HG03457 (cell line): ENCODE measurements around the gene FBXW5.

ENCODE experiments used
- ATAC-seq: cut with Tn5 transposase; IDR thresholded peaks from one replicate; pipeline ENCODE4 v1.9.1; 2021; ENCODE audit warnings: moderate number of reproducible peaks; ENCODE audit not compliant: unreplicated experiment

The FBXW5 gene

GRCh38 chr9:136978073-136978864 lies 33.7 kb upstream of the FBXW5 start:
- no peak for ATAC-seq

GRCh38 chr9:136977649-136978072 lies 33.1 kb upstream of the FBXW5 start:
- no peak for ATAC-seq

- ATAC-seq = no peak
Measured at GRCh38 chr9:136977223-136977622, 32.7 kb upstream of the FBXW5 start, which contains the start of gene PTGDS. TSS of gene PTGDS (plus strand) at chr9:136977504. CDS start at chr9:136977579, 75 bp downstream.

- ATAC-seq = no peak
Measured at GRCh38 chr9:136975644-136976043, 31.1 kb upstream of the FBXW5 start.

GRCh38 chr9:136974817-136975535 lies 30.4 kb upstream of the FBXW5 start:
- no peak for ATAC-seq

GRCh38 chr9:136973618-136974617 lies 29.4 kb upstream of the FBXW5 start:
- no peak for ATAC-seq

GRCh38 chr9:136972743-136973142 lies 28.2 kb upstream of the FBXW5 start:
- ATAC-seq = no peak

GRCh38 chr9:136972335-136972734 lies 27.8 kb upstream of the FBXW5 start:
- no peak for ATAC-seq

- ATAC-seq = no peak
Measured at GRCh38 chr9:136971746-136972145, 27.2 kb upstream of the FBXW5 start.

- no peak for ATAC-seq
Measured at GRCh38 chr9:136970361-136970760, 25.8 kb upstream of the FBXW5 start.

- no peak for ATAC-seq
Measured at GRCh38 chr9:136969774-136970173, 25.2 kb upstream of the FBXW5 start.

- no peak for ATAC-seq
Measured at GRCh38 chr9:136969150-136969549, 24.6 kb upstream of the FBXW5 start.

- no peak for ATAC-seq
Measured at GRCh38 chr9:136968333-136969127, 24.0 kb upstream of the FBXW5 start.

GRCh38 chr9:136965771-136966484 lies 21.4 kb upstream of the FBXW5 start:
- ATAC-seq = no peak

- no peak for ATAC-seq
Measured at GRCh38 chr9:136964833-136965422, 20.4 kb upstream of the FBXW5 start.

- ATAC-seq = no peak
Measured at GRCh38 chr9:136964171-136964689, 19.7 kb upstream of the FBXW5 start.

- no peak for ATAC-seq
Measured at GRCh38 chr9:136963751-136964150, 19.2 kb upstream of the FBXW5 start.

- ATAC-seq = no peak
Measured at GRCh38 chr9:136963341-136963740, 18.8 kb upstream of the FBXW5 start.

- ATAC-seq = no peak
Measured at GRCh38 chr9:136962701-136963248, 18.2 kb upstream of the FBXW5 start.
